PC-3 (cell line): ENCODE data around the gene ZFPM1. TPM values are rescaled to one million over a fixed set of nuclear protein-coding genes. Genes with fewer than 3 reads are reported as not detected.

Experiments
- ATAC-seq: fragments of 200-7000 bp; cut with Tn5 transposase; 2 replicates; pipeline ENCODE4 v1.9.1; 2020; ENCODE audit warnings: mild to moderate bottlenecking, moderate library complexity
- BruUV-seq: library from RNA; stranded (reverse); fragments of 400-500 nt; replicated peaks from 2 replicates; lab custom pipeline; 2021; lab: Mats Ljungman, UMichigan
- CTCF ChIA-PET: fragments of 300-600 bp; sonication (Branson Sonifier 250); formaldehyde crosslinking; loops from one replicate; lab custom pipeline; 2022; ENCODE audit warnings: antibody characterized with exemption; lab: Charles Lee
- POLR2A ChIA-PET: fragments of 300-600 bp; sonication (Branson Sonifier 250); formaldehyde crosslinking; loops from one replicate; lab custom pipeline; 2022; ENCODE audit warnings: antibody characterized with exemption; ENCODE audit not compliant: unreplicated experiment; lab: Charles Lee
- DNase-seq: peaks from one replicate; pipeline ENCODE4 v3.0.0-alpha.2; 2015
- H2AFZ ChIP-seq: fragments of 300-600 bp; sonication (generic); 2 replicates; pipeline ENCODE4 v1.6.0; 2016; ENCODE audit warnings: antibody characterized with exemption, low read length
- H3F3A ChIP-seq: fragments of 300-600 bp; sonication (generic); one replicate; pipeline ENCODE4 v1.6.0; 2017; ENCODE audit warnings: antibody characterized with exemption, low read length, control low read depth, mild to moderate bottlenecking; ENCODE audit not compliant: unreplicated experiment
- H3K27ac ChIP-seq: fragments of 300-600 bp; sonication (generic); 2 replicates; pipeline ENCODE4 v1.5.1; 2016; ENCODE audit warnings: mild to moderate bottlenecking, low read length
- H3K27me3 ChIP-seq: fragments of 300-600 bp; sonication (generic); 2 replicates; pipeline ENCODE4 v1.6.1; 2016; ENCODE audit warnings: low read length, mixed read lengths
- H3K36me3 ChIP-seq: fragments of 300-600 bp; sonication (generic); 2 replicates; pipeline ENCODE4 v1.6.1; 2016; ENCODE audit warnings: low read depth, mixed run types, low read length, mixed read lengths
- H3K4me1 ChIP-seq: fragments of 300-600 bp; sonication (generic); 2 replicates; pipeline ENCODE4 v1.5.1; 2016; ENCODE audit warnings: low read length; ENCODE audit not compliant: insufficient read depth
- H3K4me2 ChIP-seq: fragments of 300-600 bp; sonication (generic); 2 replicates; pipeline ENCODE4 v1.6.0; 2016; ENCODE audit warnings: low read length
- H3K4me3 ChIP-seq: fragments of 300-600 bp; sonication (generic); 2 replicates; pipeline ENCODE4 v1.5.1; 2016; ENCODE audit warnings: mild to moderate bottlenecking, low read length, mixed read lengths
- H3K79me2 ChIP-seq: fragments of 300-600 bp; sonication (generic); 2 replicates; pipeline ENCODE4 v1.6.1; 2017; ENCODE audit warnings: low read length, mixed read lengths
- H3K9ac ChIP-seq: fragments of 300-600 bp; sonication (generic); 2 replicates; pipeline ENCODE4 v1.6.0; 2016; ENCODE audit warnings: mild to moderate bottlenecking, low read length
- H3K9me2 ChIP-seq: fragments of 300-600 bp; sonication (generic); replicated peaks from 2 replicates; pipeline ENCODE4 v1.6.1; 2016; ENCODE audit warnings: mixed run types, low read length, mixed read lengths
- H3K9me3 ChIP-seq: fragments of 300-600 bp; sonication (generic); 2 replicates; pipeline ENCODE4 v1.6.1; 2016; ENCODE audit warnings: low read length, mixed read lengths
- H4K20me1 ChIP-seq: fragments of 300-600 bp; sonication (generic); 2 replicates; pipeline ENCODE4 v1.6.1; 2016; ENCODE audit warnings: low read length, mixed read lengths
- CTCF ChIP-seq: fragments of 300-600 bp; sonication (generic); conservative IDR thresholded peaks from 2 replicates; pipeline ENCODE4 v1.5.1; 2017; ENCODE audit warnings: antibody characterized with exemption, low read depth, mild to moderate bottlenecking, low read length
- EZH2 ChIP-seq: fragments of 300-600 bp; sonication (generic); IDR thresholded peaks from one replicate; pipeline ENCODE4 v1.6.1; 2017; ENCODE audit warnings: antibody characterized with exemption, mild to moderate bottlenecking, low read length; ENCODE audit not compliant: unreplicated experiment
- EZH2phosphoT487 ChIP-seq: fragments of 300-600 bp; sonication (generic); IDR thresholded peaks from 2 replicates; pipeline ENCODE4 v1.6.1; 2018; ENCODE audit warnings: mild to moderate bottlenecking, antibody characterized with exemption, low read length, borderline replicate concordance
- intact Hi-C: fragments of 100-400 bp; cut with micrococcal nuclease; formaldehyde crosslinking; loops from 2 replicates; pipeline ENCODE4 v1.9.0; 2023
- total RNA-seq: library from RNA; depleted of rRNA; stranded (reverse); fragments of >200 nt; gene quantifications from 2 replicates; pipeline ENCODE4 v1.2.3, GENCODE V29; 2014

Gene ZFPM1
- total RNA-seq, 1 experiment from 2014 or later: 4.6 TPM

GRCh38 chr16:88576307-88576706 is 123.2 kb downstream of the ZFPM1 start:
- no peaks in the 10 kb centered on the region for H3F3A ChIP-seq
- H3K4me3 ChIP-seq: no peak overlapping the region
- H3K9me2 ChIP-seq: no peaks in the 10 kb centered on the region
- ChIA-PET CTCF (no interaction called here), POLR2A (no interaction called here)
- TF ChIP-seq EZH2phosphoT487: no peak
- no peak for TF ChIP-seq EZH2
- no peaks in the 10 kb centered on the region for H3K27me3 ChIP-seq
- H3K36me3 ChIP-seq: peaks cover 11% of the 10 kb centered on the region; the same call in 1 of the 2 replicates
- intact Hi-C loops: no loop called here
- H3K4me1 ChIP-seq: peaks cover 8% of the 10 kb centered on the region
- H3K9ac ChIP-seq: no peak overlapping the region
- H3K79me2 ChIP-seq: peaks cover 62% of the 10 kb centered on the region
- BruUV-seq: no TSS peak
- H3K4me2 ChIP-seq: no peak overlapping the region
- H3K27ac ChIP-seq: no peak overlapping the region
- ATAC-seq (no peak), DNase-seq (no peak)
- H4K20me1 ChIP-seq: peaks cover 12% of the 10 kb centered on the region
- no peaks in the 10 kb centered on the region for H3K9me3 ChIP-seq
- H2AFZ ChIP-seq: no peak overlapping the region

- no TSS peak for BruUV-seq
Observed at GRCh38 chr16:88577166-88577565, 124.1 kb downstream of the ZFPM1 start.

GRCh38 chr16:88578446-88579313 is 125.6 kb downstream of the ZFPM1 start:
- POLR2A ChIA-PET: no interaction called here
- Histone ChIP-seq H3K36me3 (0 out of 2 replicates have a peak, but pooled peaks cover 5% of the 10 kb centered on the region), H3K4me2 (no peak overlapping the region), H3K9ac (no peak overlapping the region), H3K27me3 (no peaks in the 10 kb centered on the region), H2AFZ (no peak overlapping the region), H3K79me2 (peaks cover 56% of the 10 kb centered on the region), H3F3A (no peaks in the 10 kb centered on the region), H3K4me1 (no peaks in the 10 kb centered on the region), H4K20me1 (no peaks in the 10 kb centered on the region), H3K9me3 (no peaks in the 10 kb centered on the region), H3K9me2 (no peaks in the 10 kb centered on the region), H3K4me3 (no peak overlapping the region), H3K27ac (no peak overlapping the region)
- TF ChIP-seq EZH2 (no peak), EZH2phosphoT487 (no peak), CTCF (no peak)
- no peak for DNase-seq
- intact Hi-C loops: no loop called here
- no TSS peak for BruUV-seq
- CTCF ChIA-PET: no interaction called here
- ATAC-seq: no peak

More at GRCh38 chr16:88577166-88577565, 124.1 kb downstream of the ZFPM1 start:
- no peak overlapping the region for H2AFZ ChIP-seq
- peaks cover 59% of the 10 kb centered on the region for H3K79me2 ChIP-seq
- no peaks in the 10 kb centered on the region for H3K4me1 ChIP-seq
- ChIA-PET POLR2A (no interaction called here), CTCF (no interaction called here)
- DNase-seq (no peak), ATAC-seq (no peak)
- TF ChIP-seq EZH2 (no peak), EZH2phosphoT487 (no peak), CTCF (no peak)
- H3K4me2 ChIP-seq: no peak overlapping the region
- H3K27me3 ChIP-seq: no peaks in the 10 kb centered on the region
- H3K9me2 ChIP-seq: no peaks in the 10 kb centered on the region
- intact Hi-C loops: no loop called here
- peaks cover 11% of the 10 kb centered on the region; the same call in 1 of the 2 replicates for H3K36me3 ChIP-seq
- no peak overlapping the region for H3K4me3 ChIP-seq
- no peaks in the 10 kb centered on the region for H3F3A ChIP-seq
- no peak overlapping the region for H3K9ac ChIP-seq
- H4K20me1 ChIP-seq: 0 out of 2 replicates have a peak, but pooled peaks cover 4% of the 10 kb centered on the region
- H3K9me3 ChIP-seq: no peaks in the 10 kb centered on the region
- no peak overlapping the region for H3K27ac ChIP-seq
